ENCODE measurements around the gene POPDC2. TPM values are rescaled to one million over a fixed set of nuclear protein-coding genes. Genes with fewer than 3 reads are reported as not detected.

Gene POPDC2
- total RNA-seq, 1 donor from 2014 or later = 1.0 TPM

- H3K4me3 ChIP-seq (ENCODE audit: low read depth, low read length) = no peak overlapping the region
- H3K27me3 ChIP-seq (ENCODE audit: control insufficient read depth, insufficient read depth, low read length) = no peaks in the 10 kb centered on the region
- no peaks in the 10 kb centered on the region for H3K36me3 ChIP-seq (ENCODE audit: control insufficient read depth, insufficient read depth, low read length)
- no peak for TF ChIP-seq CTCF (IDR thresholded peaks at IDR 0.05; ENCODE audit: insufficient read depth, low read length, poor library complexity, severe bottlenecking)
- no peak for DNase-seq (ENCODE audit: low read depth)
These were observed 4.0 kb upstream of the POPDC2 start for GRCh38 chr3:119664370-119664769.

DNA sequence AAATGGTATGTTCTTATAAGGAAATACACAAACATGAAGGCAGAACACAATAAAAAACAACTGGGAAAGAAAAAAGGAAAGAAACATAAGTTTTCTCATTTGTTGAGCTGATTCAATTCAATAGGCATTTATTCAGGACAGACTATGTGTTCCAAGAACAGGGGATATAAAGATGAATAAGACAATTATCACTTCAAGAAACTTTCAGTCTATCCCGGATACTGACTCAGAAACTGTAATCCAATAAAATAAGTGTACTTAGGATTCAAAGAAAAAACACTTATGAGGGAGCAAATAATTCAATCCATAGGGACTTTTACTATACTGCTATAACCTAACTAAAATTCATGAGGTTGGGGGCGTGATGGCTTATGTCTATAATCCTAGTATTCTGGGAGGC, 3.5 kb upstream of the POPDC2 start:
- no peak for TF ChIP-seq CTCF (IDR thresholded peaks at IDR 0.05; ENCODE audit: insufficient read depth, low read length, poor library complexity, severe bottlenecking)
- DNase-seq (ENCODE audit: low read depth) = no peak

DNA sequence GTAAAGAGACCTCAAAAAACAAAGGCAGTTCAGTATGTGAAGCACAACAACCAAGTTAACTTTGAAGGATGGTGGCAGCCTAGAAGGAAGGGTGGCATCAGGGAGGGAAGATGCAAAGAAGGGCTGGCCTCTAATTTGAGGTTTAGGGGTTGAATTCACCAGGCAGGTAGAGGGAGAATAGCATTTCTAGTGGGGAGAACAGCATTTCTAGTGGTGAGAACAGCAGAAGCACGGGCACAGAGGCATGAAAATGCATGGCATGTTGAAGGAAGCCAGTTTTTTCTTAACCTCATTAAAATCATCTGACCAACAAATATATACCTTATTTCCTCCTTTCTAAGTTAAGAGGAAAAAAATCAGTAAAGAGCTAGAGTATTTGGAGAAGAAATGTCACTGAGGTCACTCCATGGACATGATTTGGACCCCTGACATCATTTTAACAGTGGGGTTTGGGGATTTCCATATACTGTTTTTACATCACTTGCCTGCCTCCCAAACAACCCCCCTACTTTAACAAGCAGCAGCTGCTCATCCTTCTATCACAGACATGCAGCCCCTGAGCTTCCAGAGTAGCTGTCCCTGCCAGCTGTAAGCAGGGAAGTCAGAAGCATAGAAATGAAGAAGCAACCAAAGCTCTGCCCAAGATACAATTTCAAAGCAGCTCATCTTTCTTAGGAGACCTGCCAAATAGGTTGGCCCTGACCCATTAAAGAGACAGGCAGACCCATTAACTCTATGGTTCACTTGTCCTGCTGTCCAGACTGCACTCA, 2.4 kb upstream of the POPDC2 start:
- H3K27me3 ChIP-seq (ENCODE audit: control insufficient read depth, insufficient read depth, low read length) = no peaks in the 10 kb centered on the region
- H3K36me3 ChIP-seq (ENCODE audit: control insufficient read depth, insufficient read depth, low read length) = no peaks in the 10 kb centered on the region
- no peak for DNase-seq (ENCODE audit: low read depth)
- no peak overlapping the region for H3K4me3 ChIP-seq (ENCODE audit: low read depth, low read length)
- TF ChIP-seq CTCF (IDR thresholded peaks at IDR 0.05; ENCODE audit: insufficient read depth, low read length, poor library complexity, severe bottlenecking) = no peak

More for the DNA sequence above, 3.5 kb upstream of the POPDC2 start:
- Histone ChIP-seq H3K27me3 (ENCODE audit: control insufficient read depth, insufficient read depth, low read length) (no peaks in the 10 kb centered on the region), H3K36me3 (ENCODE audit: control insufficient read depth, insufficient read depth, low read length) (no peaks in the 10 kb centered on the region), H3K4me3 (ENCODE audit: low read depth, low read length) (no peak overlapping the region)

DNA sequence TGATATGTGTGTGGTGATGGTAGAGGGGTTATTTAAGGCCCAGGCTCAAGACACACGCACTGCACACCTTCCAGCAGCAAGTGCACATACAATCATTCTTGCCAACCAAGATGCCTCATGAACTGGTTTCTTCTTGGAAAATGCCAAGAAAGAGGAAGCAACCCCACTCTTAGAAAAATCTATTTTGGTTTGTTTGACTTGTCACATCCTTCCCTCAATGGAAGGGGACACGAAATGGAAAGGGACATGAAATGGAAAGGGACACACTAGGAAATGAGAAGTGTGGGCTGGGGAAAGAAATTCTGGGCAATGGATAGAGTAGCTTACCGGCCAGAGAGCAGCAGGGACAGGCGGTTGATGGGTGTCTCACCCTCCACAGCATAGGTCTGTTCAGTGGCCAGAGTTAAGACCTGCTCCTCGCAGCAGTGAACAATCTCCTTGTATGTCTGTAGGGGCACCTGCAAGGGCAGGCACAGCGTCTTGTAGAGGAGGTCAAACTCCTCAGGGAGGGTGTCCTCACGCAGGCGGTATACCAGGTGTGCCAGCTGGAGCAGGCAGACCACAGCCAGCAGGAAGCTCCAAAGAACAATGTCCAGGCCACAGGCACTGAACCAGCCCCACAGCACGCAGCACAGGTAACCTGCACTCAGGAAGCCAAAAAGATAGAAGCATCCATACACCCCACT, 640 bp downstream of the POPDC2 start:
- TF ChIP-seq CTCF (IDR thresholded peaks at IDR 0.05; ENCODE audit: insufficient read depth, low read length, poor library complexity, severe bottlenecking) = no peak
- H3K4me3 ChIP-seq (ENCODE audit: low read depth, low read length) = no peak overlapping the region
- H3K27me3 ChIP-seq (ENCODE audit: control insufficient read depth, insufficient read depth, low read length) = no peaks in the 10 kb centered on the region
- no peaks in the 10 kb centered on the region for H3K36me3 ChIP-seq (ENCODE audit: control insufficient read depth, insufficient read depth, low read length)
- DNase-seq (ENCODE audit: low read depth) = no peak

GRCh38 chr3:119658994-119659393, 1.4 kb downstream of the POPDC2 start:
- Histone ChIP-seq H3K27me3 (ENCODE audit: control insufficient read depth, insufficient read depth, low read length) (no peaks in the 10 kb centered on the region), H3K4me3 (ENCODE audit: low read depth, low read length) (no peak overlapping the region), H3K36me3 (ENCODE audit: control insufficient read depth, insufficient read depth, low read length) (no peaks in the 10 kb centered on the region)
- no peak for TF ChIP-seq CTCF (IDR thresholded peaks at IDR 0.05; ENCODE audit: insufficient read depth, low read length, poor library complexity, severe bottlenecking)
- DNase-seq (ENCODE audit: low read depth) = no peak

Data from kidney epithelial cell (primary cell).